GM19438 (cell line): ENCODE results near the gene ZNF564.
"Not testable (repeated sequence)": the region's sequence is repeated elsewhere in the genome, so short reads cannot be mapped to it uniquely, and the experiment has no call there.

Experiments used
- ATAC-seq: cut with Tn5 transposase; IDR thresholded peaks from one replicate; pipeline ENCODE4 v1.9.1; 2021; ENCODE audit warnings: low read depth; ENCODE audit not compliant: unreplicated experiment

ZNF564 gene

GRCh38 chr19:12513531-12514061 lies 37.7 kb downstream of the ZNF564 start:
- ATAC-seq: no peak

- ATAC-seq: no peak
Measured at GRCh38 chr19:12497032-12497431, 54.2 kb downstream of the ZNF564 start.

- ATAC-seq: no peak
Measured at GRCh38 chr19:12496480-12496879, 54.8 kb downstream of the ZNF564 start.

GRCh38 chr19:12495002-12495802 lies 56.1 kb downstream of the ZNF564 start:
- peak; percentile 91 for ATAC-seq

GRCh38 chr19:12494260-12494860 lies 56.9 kb downstream of the ZNF564 start:
- ATAC-seq: no peak

GRCh38 chr19:12486265-12486783 lies 65.0 kb downstream of the ZNF564 start:
- not testable (repeated sequence) for ATAC-seq

- ATAC-seq: no peak
Measured at GRCh38 chr19:12485571-12485970, 65.7 kb downstream of the ZNF564 start.

GRCh38 chr19:12485052-12485416 lies 66.2 kb downstream of the ZNF564 start:
- ATAC-seq: no peak

- ATAC-seq: peak; percentile 88
Measured at GRCh38 chr19:12484371-12485051, 66.8 kb downstream of the ZNF564 start, which contains the start of gene ZNF709. Gene ZNF709 (minus strand): TSS chr19:12484816. CDS start chr19:12484657, 159 bp downstream.

GRCh38 chr19:12484011-12484370 lies 67.3 kb downstream of the ZNF564 start:
- no peak for ATAC-seq

GRCh38 chr19:12482509-12482886 lies 68.8 kb downstream of the ZNF564 start:
- ATAC-seq: no peak

- ATAC-seq: no peak
Measured at GRCh38 chr19:12481781-12482508, 69.3 kb downstream of the ZNF564 start.

- ATAC-seq: no peak
Measured at GRCh38 chr19:12478234-12478941, 72.9 kb downstream of the ZNF564 start.
